GM23338 (cell line): Measurements from ENCODE around the gene KLC4. TPM values are rescaled to one million over a fixed set of nuclear protein-coding genes. Genes with fewer than 3 reads are reported as not detected.

ENCODE experiments used
- ATAC-seq: fragments of 200-7000 bp; cut with Tn5 transposase; 3 replicates; pipeline ENCODE4 v1.9.1; 2020
- DNase-seq: peaks from one replicate; pipeline ENCODE4 v3.0.0-alpha.2; 2015; ENCODE audit warnings: low spot score
- H2AFZ ChIP-seq: fragments of 200-600 bp; sonication (generic); 2 replicates; pipeline ENCODE4 v1.8.0; 2016; ENCODE audit warnings: antibody characterized with exemption, mild to moderate bottlenecking, moderate library complexity
- H3F3A ChIP-seq: fragments of 200-600 bp; sonication (generic); replicated peaks from 2 replicates; pipeline ENCODE4 v1.8.0; 2017; ENCODE audit warnings: antibody characterized with exemption, mixed run types, low read depth
- H3K27ac ChIP-seq: fragments of 200-600 bp; sonication (generic); 2 replicates; pipeline ENCODE4 v1.6.1; 2016; ENCODE audit warnings: low read depth
- H3K27me3 ChIP-seq: fragments of 200-600 bp; sonication (generic); 2 replicates; pipeline ENCODE4 v1.8.0; 2016; ENCODE audit warnings: mild to moderate bottlenecking, mixed run types, moderate library complexity; ENCODE audit not compliant: insufficient read depth
- H3K36me3 ChIP-seq: fragments of 200-600 bp; sonication (generic); 2 replicates; pipeline ENCODE4 v1.8.0; 2016; ENCODE audit warnings: mild to moderate bottlenecking; ENCODE audit not compliant: insufficient read depth
- H3K4me1 ChIP-seq: fragments of 200-600 bp; sonication (generic); 2 replicates; pipeline ENCODE4 v1.8.0; 2016; ENCODE audit warnings: mild to moderate bottlenecking, moderate library complexity; ENCODE audit not compliant: insufficient read depth
- H3K4me2 ChIP-seq: fragments of 200-600 bp; sonication (generic); 2 replicates; pipeline ENCODE4 v1.7.1; 2017; ENCODE audit warnings: mixed run types
- H3K4me3 ChIP-seq: fragments of 200-600 bp; sonication (generic); 2 replicates; pipeline ENCODE4 v1.6.1; 2016; ENCODE audit warnings: mixed run types
- H3K79me2 ChIP-seq: fragments of 200-600 bp; sonication (generic); replicated peaks from 2 replicates; pipeline ENCODE4 v1.8.0; 2017; ENCODE audit warnings: mild to moderate bottlenecking; ENCODE audit not compliant: insufficient read depth
- H3K9me2 ChIP-seq: fragments of 200-600 bp; sonication (generic); 2 replicates; pipeline ENCODE4 v1.8.0; 2017; ENCODE audit not compliant: insufficient read depth
- H4K20me1 ChIP-seq: fragments of 200-600 bp; sonication (generic); replicated peaks from 2 replicates; pipeline ENCODE4 v1.8.0; 2017; ENCODE audit warnings: mild to moderate bottlenecking; ENCODE audit not compliant: insufficient read depth
- H3K27ac Mint-ChIP-seq: 2 replicates; pipeline ENCODE4 v1.8.0; 2020; ENCODE audit warnings: inconsistent platforms, mild to moderate bottlenecking, moderate library complexity, mixed read lengths
- H3K27me3 Mint-ChIP-seq: 3 replicates; pipeline ENCODE4 v1.8.0; 2022; ENCODE audit warnings: low read depth, mild to moderate bottlenecking, moderate library complexity, mixed read lengths, inconsistent platforms; ENCODE audit not compliant: insufficient read depth, poor library complexity
- H3K36me3 Mint-ChIP-seq: 3 replicates; pipeline ENCODE4 v1.8.0; 2021; ENCODE audit warnings: low read depth, mild to moderate bottlenecking, inconsistent platforms, moderate library complexity, mixed read lengths
- H3K4me1 Mint-ChIP-seq: 3 replicates; pipeline ENCODE4 v1.8.0; 2020; ENCODE audit warnings: mild to moderate bottlenecking, inconsistent platforms, mixed read lengths
- H3K4me3 Mint-ChIP-seq: 3 replicates; pipeline ENCODE4 v1.8.0; 2021; ENCODE audit warnings: moderate library complexity, mild to moderate bottlenecking, inconsistent platforms, mixed read lengths
- H3K9me3 Mint-ChIP-seq: 3 replicates; pipeline ENCODE4 v1.8.0; 2020; ENCODE audit warnings: moderate library complexity, mild to moderate bottlenecking, inconsistent platforms, mixed read lengths
- CREB1 ChIP-seq: fragments of 250-450 bp; sonication (Bioruptor Pico); IDR thresholded peaks from 2 replicates; pipeline ENCODE4 v1.5.0; 2020; ENCODE audit warnings: low read depth, mild to moderate bottlenecking, moderate library complexity
- EZH2 ChIP-seq: fragments of 200-600 bp; sonication (generic); IDR thresholded peaks from one replicate; pipeline ENCODE4 v1.8.0; 2017; ENCODE audit warnings: antibody characterized with exemption, mild to moderate bottlenecking, low read depth; ENCODE audit not compliant: unreplicated experiment
- EZH2phosphoT487 ChIP-seq: fragments of 200-600 bp; sonication (generic); IDR thresholded peaks from one replicate; pipeline ENCODE4 v1.8.1; 2018; ENCODE audit warnings: antibody characterized with exemption; ENCODE audit not compliant: unreplicated experiment
- JUNB ChIP-seq: IDR thresholded peaks from one replicate; pipeline ENCODE4 v1.6.1; 2016; ENCODE audit warnings: antibody characterized with exemption; ENCODE audit not compliant: unreplicated experiment
- NANOG ChIP-seq: IDR thresholded peaks from 2 replicates; pipeline ENCODE4 v1.6.1; 2016; ENCODE audit warnings: antibody characterized with exemption, borderline replicate concordance
- POLR2AphosphoS5 ChIP-seq: IDR thresholded peaks from 2 replicates; pipeline ENCODE4 v1.6.1; 2016; ENCODE audit warnings: antibody characterized with exemption, low read depth
- STAT1 ChIP-seq: IDR thresholded peaks from one replicate; pipeline ENCODE4 v1.6.1; 2016; ENCODE audit warnings: antibody characterized with exemption; ENCODE audit not compliant: unreplicated experiment
- ZNF114 ChIP-seq: fragments of 250-450 bp; sonication (Bioruptor Pico); IDR thresholded peaks from 2 replicates; pipeline ENCODE4 v1.5.0; 2020; ENCODE audit warnings: mild to moderate bottlenecking, moderate library complexity
- ZNF331 ChIP-seq: fragments of 250-450 bp; sonication (Bioruptor Pico); IDR thresholded peaks from 2 replicates; pipeline ENCODE4 v1.5.0; 2020; ENCODE audit warnings: low read depth, mild to moderate bottlenecking, moderate library complexity
- polyA plus RNA-seq: library from polyadenylated mRNA; unstranded; fragments of >200 nt; fragmentation: Nextera tagmentation; extraction: Ambion mirVana; gene quantifications from 2 replicates; pipeline ENCODE4 v1.2.1, GENCODE V29; 2016
- total RNA-seq: library from RNA; depleted of rRNA; stranded (reverse); fragments of >200 nt; shearing (Covaris generic); gene quantifications from 2 replicates; pipeline ENCODE4 v1.2.3, GENCODE V29; 2014
- TF ChIP-seq, protein P1 (sequence below): IDR thresholded peaks from 2 replicates; pipeline ENCODE4 v1.6.1; 2016; ENCODE audit warnings: antibody characterized with exemption
- TF ChIP-seq, protein P2 (sequence below): fragments of 250-450 bp; sonication (Bioruptor Pico); IDR thresholded peaks from 2 replicates; pipeline ENCODE4 v1.5.0; 2020; ENCODE audit warnings: mild to moderate bottlenecking, moderate library complexity
- TF ChIP-seq, protein P3 (sequence below), 2 experiments: fragments of 200-600 bp in 1 of 2; sonication (generic) in 1 of 2; conservative IDR thresholded peaks; 2 replicates each; pipeline versions ENCODE4 v1.5.1 to v1.6.1; 2016 to 2017; ENCODE audit warnings: antibody characterized with exemption in 2 of 2, low read depth in 2 of 2, mild to moderate bottlenecking in 2 of 2, moderate library complexity in 1 of 2
- TF ChIP-seq, protein P4 (sequence below): IDR thresholded peaks from one replicate; pipeline ENCODE4 v1.6.1; 2018; ENCODE audit warnings: antibody characterized with exemption; ENCODE audit not compliant: unreplicated experiment

KLC4 gene
- total and polyA plus RNA-seq, 2 experiments from 2014 or later, result 14.9 to 17.4 TPM

DNA sequence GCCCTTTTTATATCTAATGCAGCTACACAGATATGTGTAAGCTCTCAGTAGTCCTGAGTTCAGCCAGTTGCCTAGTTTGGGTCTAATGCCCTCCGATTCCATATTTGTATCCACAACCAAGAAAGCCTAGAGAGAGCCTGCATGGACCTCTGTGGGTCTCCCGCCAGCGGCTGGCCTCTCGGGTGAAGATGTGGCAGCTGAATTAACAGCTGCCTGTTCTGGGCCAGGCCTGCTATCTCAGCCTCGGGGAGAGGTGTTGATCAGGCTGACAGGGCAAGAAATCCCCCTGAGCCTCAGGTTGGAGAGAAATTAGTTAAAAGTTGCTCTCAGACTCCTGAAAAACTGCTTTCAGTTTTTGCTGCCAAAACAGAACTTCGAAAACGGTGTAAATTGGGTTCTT is 36.5 kb downstream of the KLC4 start:
- peaks cover 52% of the 10 kb centered on the region for H3K4me1 Mint-ChIP-seq
- no peak overlapping the region; the same call in 1 of the 2 replicates for H3K4me3 ChIP-seq
- H3K4me2 ChIP-seq, result peak overlapping the region; percentile 64; the same call in 1 of the 2 replicates
- H3K79me2 ChIP-seq, result peaks cover 97% of the 10 kb centered on the region
- no peaks in the 10 kb centered on the region for H3K27me3 ChIP-seq
- H3K4me3 Mint-ChIP-seq, result no peak overlapping the region; the same call in 2 of the 3 replicates
- H3F3A ChIP-seq, result peaks cover 3% of the 10 kb centered on the region; the same call in 1 of the 2 replicates
- H3K36me3 ChIP-seq, result no peaks in the 10 kb centered on the region
- no peak overlapping the region for H2AFZ ChIP-seq
- H3K9me2 ChIP-seq, result no peaks in the 10 kb centered on the region
- ATAC-seq (peak; percentile 9; the same call in 2 of the 3 replicates), DNase-seq (no peak)
- TF ChIP-seq STAT1 (no peak), NANOG (no peak), ZNF331 (CRISPR knock-in tag) (no peak), ZNF114 (CRISPR knock-in tag) (no peak), POLR2AphosphoS5 (no peak), JUNB (no peak), CREB1 (CRISPR knock-in tag) (no peak), EZH2 (no peak), EZH2phosphoT487 (no peak)
- TF ChIP-seq, protein P1, sequence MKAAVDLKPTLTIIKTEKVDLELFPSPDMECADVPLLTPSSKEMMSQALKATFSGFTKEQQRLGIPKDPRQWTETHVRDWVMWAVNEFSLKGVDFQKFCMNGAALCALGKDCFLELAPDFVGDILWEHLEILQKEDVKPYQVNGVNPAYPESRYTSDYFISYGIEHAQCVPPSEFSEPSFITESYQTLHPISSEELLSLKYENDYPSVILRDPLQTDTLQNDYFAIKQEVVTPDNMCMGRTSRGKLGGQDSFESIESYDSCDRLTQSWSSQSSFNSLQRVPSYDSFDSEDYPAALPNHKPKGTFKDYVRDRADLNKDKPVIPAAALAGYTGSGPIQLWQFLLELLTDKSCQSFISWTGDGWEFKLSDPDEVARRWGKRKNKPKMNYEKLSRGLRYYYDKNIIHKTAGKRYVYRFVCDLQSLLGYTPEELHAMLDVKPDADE, result no peak
- TF ChIP-seq, protein P2, sequence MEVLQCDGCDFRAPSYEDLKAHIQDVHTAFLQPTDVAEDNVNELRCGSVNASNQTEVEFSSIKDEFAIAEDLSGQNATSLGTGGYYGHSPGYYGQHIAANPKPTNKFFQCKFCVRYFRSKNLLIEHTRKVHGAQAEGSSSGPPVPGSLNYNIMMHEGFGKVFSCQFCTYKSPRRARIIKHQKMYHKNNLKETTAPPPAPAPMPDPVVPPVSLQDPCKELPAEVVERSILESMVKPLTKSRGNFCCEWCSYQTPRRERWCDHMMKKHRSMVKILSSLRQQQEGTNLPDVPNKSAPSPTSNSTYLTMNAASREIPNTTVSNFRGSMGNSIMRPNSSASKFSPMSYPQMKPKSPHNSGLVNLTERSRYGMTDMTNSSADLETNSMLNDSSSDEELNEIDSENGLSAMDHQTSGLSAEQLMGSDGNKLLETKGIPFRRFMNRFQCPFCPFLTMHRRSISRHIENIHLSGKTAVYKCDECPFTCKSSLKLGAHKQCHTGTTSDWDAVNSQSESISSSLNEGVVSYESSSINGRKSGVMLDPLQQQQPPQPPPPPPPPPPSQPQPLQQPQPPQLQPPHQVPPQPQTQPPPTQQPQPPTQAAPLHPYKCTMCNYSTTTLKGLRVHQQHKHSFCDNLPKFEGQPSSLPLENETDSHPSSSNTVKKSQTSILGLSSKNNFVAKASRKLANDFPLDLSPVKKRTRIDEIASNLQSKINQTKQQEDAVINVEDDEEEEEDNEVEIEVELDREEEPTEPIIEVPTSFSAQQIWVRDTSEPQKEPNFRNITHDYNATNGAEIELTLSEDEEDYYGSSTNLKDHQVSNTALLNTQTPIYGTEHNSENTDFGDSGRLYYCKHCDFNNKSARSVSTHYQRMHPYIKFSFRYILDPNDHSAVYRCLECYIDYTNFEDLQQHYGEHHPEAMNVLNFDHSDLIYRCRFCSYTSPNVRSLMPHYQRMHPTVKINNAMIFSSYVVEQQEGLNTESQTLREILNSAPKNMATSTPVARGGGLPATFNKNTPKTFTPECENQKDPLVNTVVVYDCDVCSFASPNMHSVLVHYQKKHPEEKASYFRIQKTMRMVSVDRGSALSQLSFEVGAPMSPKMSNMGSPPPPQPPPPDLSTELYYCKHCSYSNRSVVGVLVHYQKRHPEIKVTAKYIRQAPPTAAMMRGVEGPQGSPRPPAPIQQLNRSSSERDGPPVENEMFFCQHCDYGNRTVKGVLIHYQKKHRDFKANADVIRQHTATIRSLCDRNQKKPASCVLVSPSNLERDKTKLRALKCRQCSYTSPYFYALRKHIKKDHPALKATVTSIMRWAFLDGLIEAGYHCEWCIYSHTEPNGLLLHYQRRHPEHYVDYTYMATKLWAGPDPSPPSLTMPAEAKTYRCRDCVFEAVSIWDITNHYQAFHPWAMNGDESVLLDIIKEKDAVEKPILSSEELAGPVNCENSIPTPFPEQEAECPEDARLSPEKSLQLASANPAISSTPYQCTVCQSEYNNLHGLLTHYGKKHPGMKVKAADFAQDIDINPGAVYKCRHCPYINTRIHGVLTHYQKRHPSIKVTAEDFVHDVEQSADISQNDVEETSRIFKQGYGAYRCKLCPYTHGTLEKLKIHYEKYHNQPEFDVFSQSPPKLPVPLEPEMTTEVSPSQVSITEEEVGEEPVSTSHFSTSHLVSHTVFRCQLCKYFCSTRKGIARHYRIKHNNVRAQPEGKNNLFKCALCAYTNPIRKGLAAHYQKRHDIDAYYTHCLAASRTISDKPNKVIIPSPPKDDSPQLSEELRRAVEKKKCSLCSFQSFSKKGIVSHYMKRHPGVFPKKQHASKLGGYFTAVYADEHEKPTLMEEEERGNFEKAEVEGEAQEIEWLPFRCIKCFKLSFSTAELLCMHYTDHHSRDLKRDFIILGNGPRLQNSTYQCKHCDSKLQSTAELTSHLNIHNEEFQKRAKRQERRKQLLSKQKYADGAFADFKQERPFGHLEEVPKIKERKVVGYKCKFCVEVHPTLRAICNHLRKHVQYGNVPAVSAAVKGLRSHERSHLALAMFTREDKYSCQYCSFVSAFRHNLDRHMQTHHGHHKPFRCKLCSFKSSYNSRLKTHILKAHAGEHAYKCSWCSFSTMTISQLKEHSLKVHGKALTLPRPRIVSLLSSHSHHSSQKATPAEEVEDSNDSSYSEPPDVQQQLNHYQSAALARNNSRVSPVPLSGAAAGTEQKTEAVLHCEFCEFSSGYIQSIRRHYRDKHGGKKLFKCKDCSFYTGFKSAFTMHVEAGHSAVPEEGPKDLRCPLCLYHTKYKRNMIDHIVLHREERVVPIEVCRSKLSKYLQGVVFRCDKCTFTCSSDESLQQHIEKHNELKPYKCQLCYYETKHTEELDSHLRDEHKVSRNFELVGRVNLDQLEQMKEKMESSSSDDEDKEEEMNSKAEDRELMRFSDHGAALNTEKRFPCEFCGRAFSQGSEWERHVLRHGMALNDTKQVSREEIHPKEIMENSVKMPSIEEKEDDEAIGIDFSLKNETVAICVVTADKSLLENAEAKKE (CRISPR knock-in tag), result no peak
- TF ChIP-seq, protein P3, sequence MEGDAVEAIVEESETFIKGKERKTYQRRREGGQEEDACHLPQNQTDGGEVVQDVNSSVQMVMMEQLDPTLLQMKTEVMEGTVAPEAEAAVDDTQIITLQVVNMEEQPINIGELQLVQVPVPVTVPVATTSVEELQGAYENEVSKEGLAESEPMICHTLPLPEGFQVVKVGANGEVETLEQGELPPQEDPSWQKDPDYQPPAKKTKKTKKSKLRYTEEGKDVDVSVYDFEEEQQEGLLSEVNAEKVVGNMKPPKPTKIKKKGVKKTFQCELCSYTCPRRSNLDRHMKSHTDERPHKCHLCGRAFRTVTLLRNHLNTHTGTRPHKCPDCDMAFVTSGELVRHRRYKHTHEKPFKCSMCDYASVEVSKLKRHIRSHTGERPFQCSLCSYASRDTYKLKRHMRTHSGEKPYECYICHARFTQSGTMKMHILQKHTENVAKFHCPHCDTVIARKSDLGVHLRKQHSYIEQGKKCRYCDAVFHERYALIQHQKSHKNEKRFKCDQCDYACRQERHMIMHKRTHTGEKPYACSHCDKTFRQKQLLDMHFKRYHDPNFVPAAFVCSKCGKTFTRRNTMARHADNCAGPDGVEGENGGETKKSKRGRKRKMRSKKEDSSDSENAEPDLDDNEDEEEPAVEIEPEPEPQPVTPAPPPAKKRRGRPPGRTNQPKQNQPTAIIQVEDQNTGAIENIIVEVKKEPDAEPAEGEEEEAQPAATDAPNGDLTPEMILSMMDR (conservative IDR thresholded peaks at IDR 0.05; ENCODE audit: low read depth in 2 of 2), result no peak
- TF ChIP-seq, protein P4, sequence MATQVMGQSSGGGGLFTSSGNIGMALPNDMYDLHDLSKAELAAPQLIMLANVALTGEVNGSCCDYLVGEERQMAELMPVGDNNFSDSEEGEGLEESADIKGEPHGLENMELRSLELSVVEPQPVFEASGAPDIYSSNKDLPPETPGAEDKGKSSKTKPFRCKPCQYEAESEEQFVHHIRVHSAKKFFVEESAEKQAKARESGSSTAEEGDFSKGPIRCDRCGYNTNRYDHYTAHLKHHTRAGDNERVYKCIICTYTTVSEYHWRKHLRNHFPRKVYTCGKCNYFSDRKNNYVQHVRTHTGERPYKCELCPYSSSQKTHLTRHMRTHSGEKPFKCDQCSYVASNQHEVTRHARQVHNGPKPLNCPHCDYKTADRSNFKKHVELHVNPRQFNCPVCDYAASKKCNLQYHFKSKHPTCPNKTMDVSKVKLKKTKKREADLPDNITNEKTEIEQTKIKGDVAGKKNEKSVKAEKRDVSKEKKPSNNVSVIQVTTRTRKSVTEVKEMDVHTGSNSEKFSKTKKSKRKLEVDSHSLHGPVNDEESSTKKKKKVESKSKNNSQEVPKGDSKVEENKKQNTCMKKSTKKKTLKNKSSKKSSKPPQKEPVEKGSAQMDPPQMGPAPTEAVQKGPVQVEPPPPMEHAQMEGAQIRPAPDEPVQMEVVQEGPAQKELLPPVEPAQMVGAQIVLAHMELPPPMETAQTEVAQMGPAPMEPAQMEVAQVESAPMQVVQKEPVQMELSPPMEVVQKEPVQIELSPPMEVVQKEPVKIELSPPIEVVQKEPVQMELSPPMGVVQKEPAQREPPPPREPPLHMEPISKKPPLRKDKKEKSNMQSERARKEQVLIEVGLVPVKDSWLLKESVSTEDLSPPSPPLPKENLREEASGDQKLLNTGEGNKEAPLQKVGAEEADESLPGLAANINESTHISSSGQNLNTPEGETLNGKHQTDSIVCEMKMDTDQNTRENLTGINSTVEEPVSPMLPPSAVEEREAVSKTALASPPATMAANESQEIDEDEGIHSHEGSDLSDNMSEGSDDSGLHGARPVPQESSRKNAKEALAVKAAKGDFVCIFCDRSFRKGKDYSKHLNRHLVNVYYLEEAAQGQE, result no peak
- H3K4me1 ChIP-seq, result peaks cover 50% of the 10 kb centered on the region
- peak overlapping the region; percentile 84 for H3K27ac ChIP-seq
- H3K27me3 Mint-ChIP-seq, result peaks cover 3% of the 10 kb centered on the region
- H3K9me3 Mint-ChIP-seq, result no peaks in the 10 kb centered on the region
- H3K36me3 Mint-ChIP-seq, result no peaks in the 10 kb centered on the region
- no peaks in the 10 kb centered on the region for H4K20me1 ChIP-seq
- peak overlapping the region; percentile 93 for H3K27ac Mint-ChIP-seq
